Measurements from ENCODE around the gene LRRTM4. TPM values are rescaled to one million over a fixed set of nuclear protein-coding genes. Genes with fewer than 3 reads are reported as not detected.
"Not testable (repeated sequence)": the region's sequence is repeated elsewhere in the genome, so short reads cannot be mapped to it uniquely, and the experiment has no call there.

The LRRTM4 gene

DNA sequence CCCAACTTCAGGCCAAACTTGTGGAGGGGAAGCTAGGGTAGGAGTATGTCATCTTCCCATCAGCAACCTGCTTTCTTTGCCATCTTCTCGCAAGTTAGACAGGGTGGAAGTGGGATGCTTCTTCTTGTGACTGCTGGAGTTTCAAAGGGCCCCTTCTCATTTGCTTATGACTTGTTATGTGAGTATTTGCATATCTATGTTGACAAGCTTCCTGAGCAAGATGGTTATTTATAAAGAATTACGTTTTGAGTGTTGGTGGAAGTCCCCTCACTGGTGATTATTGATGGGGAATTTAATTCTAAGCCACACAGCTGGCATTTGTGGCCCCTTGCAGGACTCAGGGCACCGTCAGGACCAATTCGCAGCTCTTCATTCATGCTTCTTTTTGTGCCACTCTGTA is 791.0 kb downstream of the LRRTM4 start:
- H3K27me3 ChIP-seq (ENCODE audit: control insufficient read depth, insufficient read depth, low read length) = no peaks in the 10 kb centered on the region
- no peak overlapping the region for H3K4me2 ChIP-seq (ENCODE audit: low read length)
- H3K4me1 ChIP-seq (ENCODE audit: control insufficient read depth, insufficient read depth, low read length) = no peaks in the 10 kb centered on the region
- no peaks in the 10 kb centered on the region for H3K36me3 ChIP-seq (ENCODE audit: insufficient read depth, low read length)
- no peak overlapping the region for H3K9ac ChIP-seq (ENCODE audit: low read depth, low read length)
- H3K9me3 ChIP-seq (replicated peaks; ENCODE audit: low read length) = no peaks in the 10 kb centered on the region
- no peak overlapping the region for H3K4me3 ChIP-seq (ENCODE audit: low read length)

DNA sequence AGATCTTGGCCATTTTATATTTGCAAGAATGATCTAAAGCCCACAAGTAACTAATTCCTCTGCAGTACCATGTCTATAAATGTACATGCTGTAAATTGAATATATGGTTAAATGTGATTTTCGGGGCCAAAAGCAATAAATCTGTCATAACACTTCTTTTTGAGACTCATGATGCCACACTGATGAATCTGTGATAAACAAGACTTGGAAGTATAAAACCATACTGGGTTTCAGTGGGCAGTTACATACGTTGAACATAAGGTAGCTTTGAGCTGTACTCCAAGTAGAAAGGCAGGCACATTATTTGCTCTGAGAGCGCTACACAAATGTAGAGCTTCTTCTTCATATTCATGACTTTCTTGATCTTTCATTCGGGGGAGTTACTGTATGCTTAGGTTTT is 792.2 kb downstream of the LRRTM4 start:
- H3K9me3 ChIP-seq (replicated peaks; ENCODE audit: low read length) = no peaks in the 10 kb centered on the region
- H3K27me3 ChIP-seq (ENCODE audit: control insufficient read depth, insufficient read depth, low read length) = no peaks in the 10 kb centered on the region
- H3K4me1 ChIP-seq (ENCODE audit: control insufficient read depth, insufficient read depth, low read length) = no peaks in the 10 kb centered on the region
- H3K4me3 ChIP-seq (ENCODE audit: low read length) = no peak overlapping the region
- no peaks in the 10 kb centered on the region for H3K36me3 ChIP-seq (ENCODE audit: insufficient read depth, low read length)
- H3K9ac ChIP-seq (ENCODE audit: low read depth, low read length) = no peak overlapping the region
- H3K4me2 ChIP-seq (ENCODE audit: low read length) = no peak overlapping the region

DNA sequence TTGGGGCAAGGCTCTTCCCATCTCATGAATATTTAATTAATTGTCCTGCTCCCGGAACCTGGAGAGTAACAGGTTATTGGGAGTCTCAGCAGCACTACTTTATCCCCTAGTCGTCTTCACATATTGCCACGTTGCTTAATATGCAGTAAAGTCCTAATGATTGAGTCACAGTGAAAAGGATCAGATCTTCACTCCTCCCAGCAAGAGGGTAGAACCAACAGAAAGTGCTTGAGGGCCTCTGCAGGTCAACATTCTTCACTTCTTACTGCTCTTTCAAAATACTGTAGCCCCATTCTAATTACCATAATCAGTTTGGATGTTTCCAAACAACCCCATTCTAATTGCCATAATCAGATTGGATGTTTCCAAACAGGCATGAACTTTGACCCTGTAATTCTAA is 801.0 kb downstream of the LRRTM4 start:
- Histone ChIP-seq H3K36me3 (ENCODE audit: insufficient read depth, low read length) (no peaks in the 10 kb centered on the region), H3K9me3 (replicated peaks; ENCODE audit: low read length) (no peaks in the 10 kb centered on the region), H3K4me3 (ENCODE audit: low read length) (no peak overlapping the region), H3K4me2 (ENCODE audit: low read length) (no peak overlapping the region), H3K4me1 (ENCODE audit: control insufficient read depth, insufficient read depth, low read length) (no peaks in the 10 kb centered on the region), H3K9ac (ENCODE audit: low read depth, low read length) (no peak overlapping the region), H3K27me3 (ENCODE audit: control insufficient read depth, insufficient read depth, low read length) (no peaks in the 10 kb centered on the region)

DNA sequence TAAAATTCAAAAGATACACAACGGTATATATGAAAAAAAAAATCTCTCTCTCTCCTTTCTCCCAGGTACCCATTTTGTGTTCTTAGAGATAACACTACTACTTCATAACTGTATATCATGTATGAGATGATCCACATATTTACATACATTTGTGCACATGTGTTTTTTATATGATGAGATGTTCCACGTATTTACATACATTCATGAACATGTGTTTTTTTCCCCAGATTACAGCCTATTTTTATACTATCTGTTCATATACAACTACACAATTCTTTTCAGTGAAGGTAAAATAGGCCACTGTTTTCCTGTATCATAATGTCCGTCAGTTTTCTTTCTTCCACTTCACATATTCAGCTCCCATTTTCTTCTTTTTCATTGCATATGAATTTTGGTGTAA is 808.9 kb downstream of the LRRTM4 start:
- H3K9me3 ChIP-seq (replicated peaks; ENCODE audit: low read length) = no peaks in the 10 kb centered on the region
- H3K36me3 ChIP-seq (ENCODE audit: insufficient read depth, low read length) = no peaks in the 10 kb centered on the region
- no peak overlapping the region for H3K4me3 ChIP-seq (ENCODE audit: low read length)
- no peaks in the 10 kb centered on the region for H3K4me1 ChIP-seq (ENCODE audit: control insufficient read depth, insufficient read depth, low read length)
- no peak overlapping the region for H3K9ac ChIP-seq (ENCODE audit: low read depth, low read length)
- no peaks in the 10 kb centered on the region for H3K27me3 ChIP-seq (ENCODE audit: control insufficient read depth, insufficient read depth, low read length)
- H3K4me2 ChIP-seq (ENCODE audit: low read length) = no peak overlapping the region

DNA sequence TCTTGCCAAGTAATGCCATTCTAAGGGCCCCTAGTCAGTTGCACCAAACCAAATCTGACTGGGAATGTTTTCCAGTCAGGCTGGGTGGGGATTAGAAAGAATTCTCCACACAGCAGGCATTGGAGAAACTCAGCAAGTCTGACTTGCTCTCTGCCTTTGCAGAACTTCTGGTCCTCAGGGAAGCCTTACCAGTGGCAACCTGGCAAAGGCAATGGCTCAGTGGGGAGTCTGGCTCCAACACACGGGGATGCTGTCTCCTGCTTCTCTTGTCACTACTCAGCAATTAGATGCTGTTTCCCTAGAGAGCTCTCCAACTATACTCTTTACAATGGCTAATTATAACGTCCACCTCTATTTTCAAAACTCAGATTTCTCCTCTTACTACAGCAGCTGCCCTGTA is 810.7 kb downstream of the LRRTM4 start:
- no peak overlapping the region for H3K4me2 ChIP-seq (ENCODE audit: low read length)
- no peaks in the 10 kb centered on the region for H3K27me3 ChIP-seq (ENCODE audit: control insufficient read depth, insufficient read depth, low read length)
- H3K36me3 ChIP-seq (ENCODE audit: insufficient read depth, low read length) = no peaks in the 10 kb centered on the region
- no peaks in the 10 kb centered on the region for H3K9me3 ChIP-seq (replicated peaks; ENCODE audit: low read length)
- no peak overlapping the region for H3K4me3 ChIP-seq (ENCODE audit: low read length)
- no peaks in the 10 kb centered on the region for H3K4me1 ChIP-seq (ENCODE audit: control insufficient read depth, insufficient read depth, low read length)
- H3K9ac ChIP-seq (ENCODE audit: low read depth, low read length) = no peak overlapping the region

DNA sequence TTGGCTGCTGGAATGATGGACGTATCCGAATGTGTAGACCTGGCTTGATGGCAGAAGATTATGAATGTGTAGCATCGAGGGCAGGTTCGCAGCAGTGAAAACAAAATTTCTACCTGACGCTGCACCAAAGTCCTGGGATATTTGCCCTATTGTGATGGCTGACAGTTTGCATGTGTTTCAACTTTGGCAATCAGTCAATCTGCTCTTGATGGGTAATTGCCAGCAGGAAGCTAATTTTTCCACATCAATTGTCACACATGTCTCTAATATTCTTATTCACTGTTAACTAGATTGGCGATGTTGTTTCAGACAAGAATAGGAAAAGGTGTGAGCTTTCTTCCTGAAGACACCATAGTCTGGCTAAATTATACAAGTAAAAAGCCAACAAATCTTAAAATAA is 821.3 kb downstream of the LRRTM4 start:
- Histone ChIP-seq H3K4me3 (ENCODE audit: low read length) (no peak overlapping the region), H3K36me3 (ENCODE audit: insufficient read depth, low read length) (no peaks in the 10 kb centered on the region), H3K9ac (ENCODE audit: low read depth, low read length) (no peak overlapping the region), H3K4me2 (ENCODE audit: low read length) (no peak overlapping the region), H3K27me3 (ENCODE audit: control insufficient read depth, insufficient read depth, low read length) (no peaks in the 10 kb centered on the region), H3K9me3 (replicated peaks; ENCODE audit: low read length) (no peaks in the 10 kb centered on the region), H3K4me1 (ENCODE audit: control insufficient read depth, insufficient read depth, low read length) (no peaks in the 10 kb centered on the region)

DNA sequence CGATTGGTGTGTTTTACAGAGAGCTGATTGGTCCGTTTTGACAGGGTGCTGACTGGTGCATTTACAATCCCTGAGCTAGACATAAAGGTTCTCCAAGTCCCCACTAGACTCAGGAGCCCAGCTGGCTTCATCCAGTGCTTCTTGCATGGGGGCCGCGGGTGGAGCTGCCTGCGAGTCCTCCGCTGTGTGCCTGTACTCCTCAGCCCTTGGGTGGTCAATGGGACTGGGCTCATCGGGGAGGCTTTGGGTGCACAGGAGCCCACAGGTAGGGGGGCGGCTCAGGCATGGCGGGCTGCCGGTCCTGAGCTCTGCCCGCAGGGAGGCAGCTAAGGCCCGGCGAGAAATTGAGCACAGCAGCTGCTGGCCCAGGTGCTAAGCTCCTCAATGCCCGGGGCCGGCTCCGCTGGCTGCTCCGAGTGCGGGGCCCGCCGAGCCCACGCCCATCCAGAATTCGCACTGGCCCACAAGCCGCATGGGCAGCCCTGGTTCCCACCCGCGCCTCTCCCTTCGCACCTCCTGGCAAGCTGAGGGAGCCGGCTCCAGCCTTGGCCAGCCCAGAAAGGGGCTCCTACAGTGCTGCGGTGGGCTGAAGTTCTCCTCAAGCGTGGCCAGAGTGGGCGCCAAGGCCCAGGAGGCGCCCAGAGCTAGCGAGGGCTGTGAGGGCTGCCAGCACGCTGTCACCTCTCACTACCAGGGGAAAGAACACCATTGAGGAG is 824.0 kb downstream of the LRRTM4 start:
- not testable (repeated sequence) for H3K9me3 ChIP-seq (replicated peaks; ENCODE audit: low read length); H3K27me3 ChIP-seq (ENCODE audit: control insufficient read depth, insufficient read depth, low read length); H3K4me3 ChIP-seq (ENCODE audit: low read length); H3K36me3 ChIP-seq (ENCODE audit: insufficient read depth, low read length); H3K9ac ChIP-seq (ENCODE audit: low read depth, low read length); H3K4me2 ChIP-seq (ENCODE audit: low read length); H3K4me1 ChIP-seq (ENCODE audit: control insufficient read depth, insufficient read depth, low read length)

Small RNAs within 50 kb of the gene (small RNA-seq; reads per million reads assigned to genes)
- gene RNA5SP98 = not detected

All from skeletal muscle satellite cell (primary cell).